Measurements from ENCODE around the gene LINGO1. TPM values are rescaled to one million over a fixed set of nuclear protein-coding genes. Genes with fewer than 3 reads are reported as not detected.

Gene LINGO1
- total and polyA plus RNA-seq, 3 donors from 2014 or later = 16.6 to 22.4 (median 16.7) TPM

GRCh38 chr15:77602800-77603199 lies 29.9 kb downstream of the LINGO1 start:
- no peaks in the 10 kb centered on the region for H3K27me3 ChIP-seq
- WGBS, 2 donors = 93 to 95% methylated on average over 1 of the region's 1 CpG
- no peak overlapping the region for H3K27ac ChIP-seq
- no peaks in the 10 kb centered on the region for H3K36me3 ChIP-seq (ENCODE audit: low read depth, missing control alignments)
- no peak for DNase-seq
- no peak for TF ChIP-seq CTCF (IDR thresholded peaks at IDR 0.05)
- TF ChIP-seq POLR2A (IDR thresholded peaks at IDR 0.05) = no peak
- peaks cover 4% of the 10 kb centered on the region for H3K4me1 ChIP-seq
- no peaks in the 10 kb centered on the region for H3K9me3 ChIP-seq
- intact Hi-C loops (cut with DNase I; ENCODE audit: low total_unique reads) = no loop called here
- H3K4me3 ChIP-seq = no peak overlapping the region

GRCh38 chr15:77599899-77600298 lies 32.8 kb downstream of the LINGO1 start:
- TF ChIP-seq POLR2A (IDR thresholded peaks at IDR 0.05) (no peak), CTCF (IDR thresholded peaks at IDR 0.05) (no peak)
- no peaks in the 10 kb centered on the region for H3K4me1 ChIP-seq
- H3K4me3 ChIP-seq = no peak overlapping the region
- H3K27me3 ChIP-seq = no peaks in the 10 kb centered on the region
- no peaks in the 10 kb centered on the region for H3K36me3 ChIP-seq (ENCODE audit: low read depth, missing control alignments)
- WGBS, 2 donors = 71 to 76% methylated on average over 5 of the region's 5 CpGs
- intact Hi-C loops (cut with DNase I; ENCODE audit: low total_unique reads) = no loop called here
- H3K27ac ChIP-seq = no peak overlapping the region
- H3K9me3 ChIP-seq = no peaks in the 10 kb centered on the region
- DNase-seq = peak; percentile 78

- intact Hi-C loops (cut with DNase I; ENCODE audit: low total_unique reads) = no loop called here
- no peaks in the 10 kb centered on the region for H3K4me1 ChIP-seq
- 68 to 74% methylated on average over 14 of the region's 14 CpGs for whole genome bisulfite sequencing, 2 donors
- DNase-seq = no peak
- no peaks in the 10 kb centered on the region for H3K9me3 ChIP-seq
- no peaks in the 10 kb centered on the region for H3K36me3 ChIP-seq (ENCODE audit: low read depth, missing control alignments)
- H3K27me3 ChIP-seq = no peaks in the 10 kb centered on the region
- no peak overlapping the region for H3K4me3 ChIP-seq
- TF ChIP-seq POLR2A (IDR thresholded peaks at IDR 0.05) (no peak), CTCF (IDR thresholded peaks at IDR 0.05) (no peak)
- no peak overlapping the region for H3K27ac ChIP-seq
Measured at GRCh38 chr15:77599357-77599756, 33.4 kb downstream of the LINGO1 start.

GRCh38 chr15:77598644-77599043 lies 34.1 kb downstream of the LINGO1 start:
- intact Hi-C loops (cut with DNase I; ENCODE audit: low total_unique reads) = no loop called here

More at GRCh38 chr15:77598644-77599043, 34.1 kb downstream of the LINGO1 start:
- 88 to 90% methylated on average over 5 of the region's 5 CpGs for WGBS, 2 donors
- H3K27me3 ChIP-seq = no peaks in the 10 kb centered on the region
- H3K9me3 ChIP-seq = no peaks in the 10 kb centered on the region
- H3K27ac ChIP-seq = no peak overlapping the region
- DNase-seq = no peak
- H3K36me3 ChIP-seq (ENCODE audit: low read depth, missing control alignments) = no peaks in the 10 kb centered on the region
- H3K4me1 ChIP-seq = no peaks in the 10 kb centered on the region
- H3K4me3 ChIP-seq = no peak overlapping the region
- TF ChIP-seq CTCF (IDR thresholded peaks at IDR 0.05) (no peak), POLR2A (IDR thresholded peaks at IDR 0.05) (no peak)
